Measurements from ENCODE around the gene CD9.

DNA sequence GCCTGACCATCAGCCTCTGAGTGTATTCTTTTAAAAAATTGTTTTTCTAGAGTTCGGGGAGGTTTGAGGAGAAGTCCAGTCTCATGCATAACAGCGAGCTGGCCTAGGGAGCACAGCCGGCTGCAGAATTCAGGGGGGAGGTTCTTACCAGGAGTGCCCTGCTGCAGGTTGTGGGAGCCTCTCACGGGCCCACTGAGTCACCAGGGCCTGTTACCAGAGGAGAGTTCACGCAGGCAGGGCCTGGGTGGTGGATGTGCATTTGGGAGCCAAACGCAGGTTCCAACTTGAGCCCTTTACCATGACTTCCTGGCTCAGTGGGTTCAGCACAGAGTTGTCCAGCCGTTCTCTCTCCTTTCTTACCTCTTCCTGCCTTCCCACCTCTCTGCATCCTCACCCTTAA is 14.4 kb downstream of the CD9 start:
- TF ChIP-seq CTCF (IDR thresholded peaks at IDR 0.05; ENCODE audit: low read length) (no peak), EZH2 (IDR thresholded peaks at IDR 0.05; ENCODE audit: borderline replicate concordance, low read length) (no peak)

All from OCI-LY1 (cell line).